K562 (cell line): ENCODE data around the gene CAVIN1. TPM values are rescaled to one million over a fixed set of nuclear protein-coding genes. Genes with fewer than 3 reads are reported as not detected.
A peak's percentile ranks its signal among the peaks of the same experiment; 100 is the strongest.

ENCODE experiments used
- ATAC-seq: fragments of 200-7000 bp; cut with Tn5 transposase; 3 replicates; pipeline ENCODE4 v1.9.1; 2020; ENCODE audit warnings: moderate library complexity
- BruUV-seq: library from RNA; stranded (reverse); fragments of 400-500 nt; replicated peaks from 2 replicates; lab custom pipeline; 2021; lab: Mats Ljungman, UMichigan
- CTCF ChIA-PET: fragments of 300-600 bp; formaldehyde crosslinking; extraction: SDS; loops from one replicate; lab custom pipeline; 2021; ENCODE audit warnings: low intra/inter-chr PET ratio; lab: Yijun Ruan, JAX
- POLR2A ChIA-PET: fragments of 300-600, 350-650 bp; sonication (Branson Sonifier 250); formaldehyde crosslinking; extraction: SDS; loops from one replicate; lab custom pipeline; 2021; ENCODE audit warnings: antibody characterized with exemption, inconsistent platforms; lab: Yijun Ruan, JAX
- DNase-seq, 4 experiments: peaks; one replicate each; pipeline versions ENCODE4 v3.0.0 to v3.0.0-alpha.2; 2011 to 2018; ENCODE audit warnings: low spot score in 3 of 4, mixed read lengths in 3 of 4; ENCODE audit errors: extremely low read depth in 1 of 4
- FAIRE-seq: peaks from 2 replicates; lab custom pipeline; 2011; peaks lifted over from hg19 to GRCh38; lab: Jason Lieb, UNC
- H2AFZ ChIP-seq: 2 replicates; pipeline ENCODE4 v1.6.0; 2011; ENCODE audit warnings: low read depth, low read length, control low read depth, inconsistent platforms
- H3K27ac ChIP-seq: fragments of 200-600 bp; 3 replicates; pipeline ENCODE4 v1.8.0; 2011; ENCODE audit warnings: low read depth, mild to moderate bottlenecking, control low read depth, inconsistent platforms, low read length, moderate library complexity, mixed read lengths; ENCODE audit errors: extremely low read depth
- H3K27me3 ChIP-seq, 2 experiments: fragments of 300-600 bp in 1 of 2; 2 replicates in 1 of 2; 3 replicates in 1 of 2; pipeline versions ENCODE4 v1.6.0 to v1.8.0; 2011; ENCODE audit warnings: inconsistent platforms in 2 of 2, low read length in 2 of 2, mild to moderate bottlenecking in 1 of 2, mixed read lengths in 1 of 2, moderate library complexity in 1 of 2; ENCODE audit not compliant: control insufficient read depth in 2 of 2, insufficient read depth in 2 of 2
- H3K36me3 ChIP-seq: fragments of 300-600 bp; 3 replicates; pipeline ENCODE4 v1.8.0; 2011; ENCODE audit warnings: mild to moderate bottlenecking, low read length, inconsistent platforms; ENCODE audit not compliant: control insufficient read depth, insufficient read depth
- H3K4me1 ChIP-seq, 2 experiments: fragments of 200-600 bp in 1 of 2; replicated peaks in 1 of 2; 2 replicates in 1 of 2; 3 replicates in 1 of 2; pipeline versions ENCODE4 v1.5.1 to v1.8.0; 2011; ENCODE audit warnings: inconsistent platforms in 2 of 2, low read length in 2 of 2, mild to moderate bottlenecking in 1 of 2, mixed read lengths in 1 of 2, moderate library complexity in 1 of 2; ENCODE audit not compliant: control insufficient read depth in 2 of 2, insufficient read depth in 2 of 2
- H3K4me2 ChIP-seq: 2 replicates; pipeline ENCODE4 v1.6.1; 2011; ENCODE audit warnings: low read length, control low read depth, inconsistent platforms, mixed read lengths; ENCODE audit not compliant: insufficient read depth
- H3K4me3 ChIP-seq: fragments of 200-600 bp; sonication (generic), shearing (Covaris generic); 2 replicates; pipeline ENCODE4 v1.5.1; 2016; ENCODE audit warnings: control low read depth, inconsistent platforms
- H3K79me2 ChIP-seq: fragments of 200-600 bp; 3 replicates; pipeline ENCODE4 v1.8.0; 2011; ENCODE audit warnings: low read length, inconsistent platforms; ENCODE audit not compliant: control insufficient read depth, insufficient read depth
- H3K9ac ChIP-seq, 2 experiments: 2 replicates each; pipeline versions ENCODE4 v1.6.0 to v1.6.1; 2011; ENCODE audit warnings: low read depth in 2 of 2, low read length in 2 of 2, control low read depth in 1 of 2, inconsistent platforms in 1 of 2, mild to moderate bottlenecking in 1 of 2, mixed read lengths in 1 of 2; ENCODE audit not compliant: insufficient read depth in 1 of 2
- H3K9me1 ChIP-seq: one replicate; pipeline ENCODE4 v1.6.0; 2011; ENCODE audit warnings: inconsistent platforms, mild to moderate bottlenecking, low read length, moderate library complexity; ENCODE audit not compliant: control insufficient read depth, insufficient read depth
- H3K9me3 ChIP-seq: replicated peaks from 2 replicates; pipeline ENCODE4 v1.5.1; 2011; ENCODE audit warnings: low read depth, low read length, inconsistent platforms; ENCODE audit not compliant: control insufficient read depth, insufficient read depth
- H4K20me1 ChIP-seq: replicated peaks from 2 replicates; pipeline ENCODE4 v1.6.1; 2011; ENCODE audit warnings: low read length, inconsistent platforms, mixed read lengths; ENCODE audit not compliant: control insufficient read depth, insufficient read depth
- DPF2 ChIP-seq: fragments of 450-650 bp; IDR thresholded peaks from 2 replicates; pipeline ENCODE4 v1.6.1; 2016
- GATA2 ChIP-seq: sonication (generic); formaldehyde crosslinking; IDR thresholded peaks from 2 replicates; pipeline ENCODE4 v1.4.0; 2020; ENCODE audit warnings: mild to moderate bottlenecking, missing genetic modification reagents
- HNRNPL ChIP-seq: fragments of 200-400 bp; formaldehyde crosslinking; IDR thresholded peaks from 2 replicates; pipeline ENCODE4 v1.6.1; 2017; ENCODE audit warnings: low read depth, mild to moderate bottlenecking, low read length
- KDM1A ChIP-seq, 2 experiments: fragments of 450-650 bp; IDR thresholded peaks; 2 replicates each; pipeline ENCODE4 v1.6.1; 2016; ENCODE audit warnings: mild to moderate bottlenecking in 2 of 2
- MECOM ChIP-seq: fragments of 250-450 bp; sonication (Bioruptor Pico); IDR thresholded peaks from 2 replicates; pipeline ENCODE4 v1.8.0; 2022; ENCODE audit warnings: inconsistent platforms
- NKRF ChIP-seq: fragments of 450-650 bp; IDR thresholded peaks from 2 replicates; pipeline ENCODE4 v1.6.1; 2016; ENCODE audit warnings: borderline replicate concordance
- NR1H2 ChIP-seq: sonication (generic); formaldehyde crosslinking; IDR thresholded peaks from 2 replicates; pipeline ENCODE4 v1.4.0; 2020; ENCODE audit warnings: mild to moderate bottlenecking, missing genetic modification reagents
- SRSF3 ChIP-seq: fragments of 200-400 bp; formaldehyde crosslinking; IDR thresholded peaks from 2 replicates; pipeline ENCODE4 v1.6.1; 2016; ENCODE audit warnings: mild to moderate bottlenecking, low read length, moderate library complexity; ENCODE audit not compliant: insufficient read depth
- ZNF592 ChIP-seq: fragments of 450-650 bp; IDR thresholded peaks from 2 replicates; pipeline ENCODE4 v1.6.1; 2017; ENCODE audit warnings: antibody characterized with exemption, mild to moderate bottlenecking
- WGBS: fragments of 100-300 bp; shearing (Covaris generic); methylation state at CpG from one replicate; pipeline ENCODE4 v1.1.6; 2016; ENCODE audit warnings: low coverage, mixed read lengths; ENCODE audit not compliant: insufficient coverage; ENCODE audit errors: missing lambda C conversion rate; 5-methylcytosine and 5-hydroxymethylcytosine counted together
- in situ Hi-C: fragments of 300-500 bp; cut with MboI; formaldehyde crosslinking; loops from 4 replicates; pipeline ENCODE4 v1.15.0; 2018; ENCODE audit warnings: inconsistent platforms, mixed read lengths
- intact Hi-C: fragments of 100-400 bp; cut with micrococcal nuclease; formaldehyde crosslinking; loops from 2 replicates; pipeline ENCODE4 v1.14.2; 2022
- polyA plus RNA-seq, 8 experiments: library from polyadenylated mRNA; depleted of rRNA in 4 of 8; stranded (reverse) in 5 of 8; unstranded in 3 of 8; fragments of >200 nt; fragmentation: Nextera tagmentation in 2 of 8; fragmentation: Illumina TruSeq in 1 of 8; extraction: Ambion mirVana in 2 of 8; extraction: Trizol in 1 of 8; gene quantifications; 2 replicates each; pipeline versions ENCODE4 v1.2.1 to v1.2.3, GENCODE V29; 2011 to 2014; ENCODE audit warnings: inconsistent platforms in 1 of 8, missing spikeins in 1 of 8
- total RNA-seq, 7 experiments: library from RNA; depleted of rRNA in 6 of 7; stranded (reverse); fragments of >200 nt in 6 of 7; fragmentation: Illumina TruSeq in 2 of 7; extraction: Trizol in 2 of 7; gene quantifications; 2 replicates each; pipeline versions ENCODE4 v1.2.1 to v1.2.3, GENCODE V29; 2011 to 2021; ENCODE audit warnings: low replicate concordance in 1 of 7
- TF ChIP-seq, protein P1 (sequence below): fragments of 450-650 bp; IDR thresholded peaks from 2 replicates; pipeline ENCODE4 v1.6.1; 2017; ENCODE audit warnings: mild to moderate bottlenecking, moderate library complexity
- TF ChIP-seq, protein P2 (sequence below): fragments of 450-650 bp; IDR thresholded peaks from 2 replicates; pipeline ENCODE4 v1.6.1; 2018; ENCODE audit warnings: mild to moderate bottlenecking, low read depth; ENCODE audit not compliant: partially characterized antibody

Gene CAVIN1
- total and polyA plus RNA-seq, 9 of the 15 experiments (the other 6 are each of a cell fraction or from before 2014, with no cell fraction given): 6.8 to 162 (median 74.5) TPM

GRCh38 chr17:42389135-42389417 lies 34.0 kb downstream of the CAVIN1 start:
- CTCF ChIA-PET: no interaction called here
- H3K9me3 ChIP-seq: no peaks in the 10 kb centered on the region
- TSS peak; percentile 73 for BruUV-seq
- H3K9ac ChIP-seq: peak overlapping the region; percentile 72 to 88; a peak in 3 of 4 replicates
- H2AFZ ChIP-seq: peak overlapping the region; percentile 97
- no peaks in the 10 kb centered on the region for H3K27me3 ChIP-seq
- no peak for FAIRE-seq
- peak overlapping the region; percentile 92 for H3K4me2 ChIP-seq
- WGBS: 4% methylated on average over 11 of the region's 11 CpGs
- 0 out of 2 replicates have a peak, but pooled peaks have one; percentile 18 for TF ChIP-seq ZNF592
- TF ChIP-seq HNRNPL: no peak
- no peak for TF ChIP-seq MECOM
- TF ChIP-seq NR1H2 (CRISPR knock-in tag): 0 out of 2 replicates have a peak, but pooled peaks have one; percentile 27
- TF ChIP-seq, protein P1, sequence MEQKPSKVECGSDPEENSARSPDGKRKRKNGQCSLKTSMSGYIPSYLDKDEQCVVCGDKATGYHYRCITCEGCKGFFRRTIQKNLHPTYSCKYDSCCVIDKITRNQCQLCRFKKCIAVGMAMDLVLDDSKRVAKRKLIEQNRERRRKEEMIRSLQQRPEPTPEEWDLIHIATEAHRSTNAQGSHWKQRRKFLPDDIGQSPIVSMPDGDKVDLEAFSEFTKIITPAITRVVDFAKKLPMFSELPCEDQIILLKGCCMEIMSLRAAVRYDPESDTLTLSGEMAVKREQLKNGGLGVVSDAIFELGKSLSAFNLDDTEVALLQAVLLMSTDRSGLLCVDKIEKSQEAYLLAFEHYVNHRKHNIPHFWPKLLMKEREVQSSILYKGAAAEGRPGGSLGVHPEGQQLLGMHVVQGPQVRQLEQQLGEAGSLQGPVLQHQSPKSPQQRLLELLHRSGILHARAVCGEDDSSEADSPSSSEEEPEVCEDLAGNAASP: no peak
- TF ChIP-seq KDM1A (IDR thresholded peaks at IDR 0.05): peak in 1 of 2 experiments; percentile 13; a peak in 2 of 4 replicates
- TF ChIP-seq, protein P2, sequence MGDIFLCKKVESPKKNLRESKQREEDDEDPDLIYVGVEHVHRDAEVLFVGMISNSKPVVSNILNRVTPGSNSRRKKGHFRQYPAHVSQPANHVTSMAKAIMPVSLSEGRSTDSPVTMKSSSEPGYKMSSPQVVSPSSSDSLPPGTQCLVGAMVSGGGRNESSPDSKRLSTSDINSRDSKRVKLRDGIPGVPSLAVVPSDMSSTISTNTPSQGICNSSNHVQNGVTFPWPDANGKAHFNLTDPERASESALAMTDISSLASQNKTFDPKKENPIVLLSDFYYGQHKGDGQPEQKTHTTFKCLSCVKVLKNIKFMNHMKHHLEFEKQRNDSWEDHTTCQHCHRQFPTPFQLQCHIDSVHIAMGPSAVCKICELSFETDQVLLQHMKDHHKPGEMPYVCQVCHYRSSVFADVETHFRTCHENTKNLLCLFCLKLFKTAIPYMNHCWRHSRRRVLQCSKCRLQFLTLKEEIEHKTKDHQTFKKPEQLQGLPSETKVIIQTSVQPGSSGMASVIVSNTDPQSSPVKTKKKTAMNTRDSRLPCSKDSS: no peak
- no peak for TF ChIP-seq SRSF3
- 0 out of 2 replicates have a peak, but pooled peaks have one; percentile 18 for TF ChIP-seq GATA2
- 0 out of 2 replicates have a peak, but pooled peaks have one; percentile 3 for TF ChIP-seq DPF2
- no peak; the same call in 1 of the 2 replicates for TF ChIP-seq NKRF
- ATAC-seq: 0 out of 3 replicates have a peak, but pooled peaks have one; percentile 9
- POLR2A ChIA-PET: interaction anchor here (0.8 to 2.0 kb wide), 10 partner anchors 10 to 129 kb away, joined by 4 to 9 read pairs (median 5); partner anchors contain the start of gene CAVIN1
- H3K9me1 ChIP-seq: no peaks in the 10 kb centered on the region
- peak overlapping the region; percentile 50 for H3K4me3 ChIP-seq
- H3K36me3 ChIP-seq: peaks cover 10% of the 10 kb centered on the region; the same call in 1 of the 3 replicates
- H3K79me2 ChIP-seq: peaks cover 39% of the 10 kb centered on the region
- DNase-seq: peak in 1 of 4 experiments; percentile 57
- peaks cover 8 to 14% of the 10 kb centered on the region in 2 experiments for H3K4me1 ChIP-seq
- peaks cover 6% of the 10 kb centered on the region; the same call in 1 of the 2 replicates for H4K20me1 ChIP-seq
- in situ Hi-C loops: no loop called here
- peak overlapping the region; percentile 77 for H3K27ac ChIP-seq
- intact Hi-C loops: loop anchor here (5.0 kb wide), 1 partner anchor 67 kb away; no protein-coding TSS in a partner anchor
